Activated T-helper 1 cell treated with anti-CD3 and anti-CD28 coated beads, Interleukin-2, amount 50 U/mL, for 16 hours (primary cell): Measurements from ENCODE around the gene STAT2.
"Not testable (repeated sequence)": the region's sequence is repeated elsewhere in the genome, so short reads cannot be mapped to it uniquely, and the experiment has no call there.

ENCODE experiments used
- DNase-seq, 2 donors: peaks; one replicate each; pipeline ENCODE4 v3.0.0-alpha.2; 2020; ENCODE audit warnings: low read depth in 1 of 2, low spot score in 1 of 2

The STAT2 gene

DNA sequence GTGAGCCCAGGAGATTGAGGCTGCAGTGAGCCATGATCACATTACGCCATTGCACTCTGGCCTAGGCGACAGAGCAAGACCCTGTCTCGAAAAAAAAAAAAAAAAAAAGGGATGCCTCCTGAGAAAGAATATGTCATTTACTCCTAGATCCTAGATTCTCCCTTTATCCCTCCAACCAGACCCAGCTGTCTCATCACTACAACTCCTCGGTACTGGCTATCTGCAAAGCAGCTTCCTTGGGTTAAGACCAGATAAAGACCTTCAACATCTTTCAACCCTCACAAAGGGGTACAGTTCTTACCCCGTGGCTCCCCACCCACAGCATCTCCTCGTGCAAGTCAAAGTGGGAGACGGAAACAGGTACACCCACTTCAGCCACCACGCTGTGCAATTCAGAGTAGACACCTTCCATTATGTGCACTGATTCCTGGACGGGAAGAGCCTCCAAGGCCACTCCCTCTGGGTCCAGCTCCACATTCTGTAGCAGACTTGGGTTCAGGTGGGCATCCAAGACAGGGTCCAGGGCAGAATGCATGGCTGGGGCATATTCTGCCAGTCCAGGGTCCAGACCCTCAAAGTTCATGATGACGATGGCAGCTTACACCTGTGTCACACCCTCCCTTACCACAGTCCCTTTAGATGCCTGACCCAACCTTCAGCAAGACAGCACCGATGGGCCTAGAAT is 27.3 kb downstream of the STAT2 start:
- no peak for DNase-seq

DNA sequence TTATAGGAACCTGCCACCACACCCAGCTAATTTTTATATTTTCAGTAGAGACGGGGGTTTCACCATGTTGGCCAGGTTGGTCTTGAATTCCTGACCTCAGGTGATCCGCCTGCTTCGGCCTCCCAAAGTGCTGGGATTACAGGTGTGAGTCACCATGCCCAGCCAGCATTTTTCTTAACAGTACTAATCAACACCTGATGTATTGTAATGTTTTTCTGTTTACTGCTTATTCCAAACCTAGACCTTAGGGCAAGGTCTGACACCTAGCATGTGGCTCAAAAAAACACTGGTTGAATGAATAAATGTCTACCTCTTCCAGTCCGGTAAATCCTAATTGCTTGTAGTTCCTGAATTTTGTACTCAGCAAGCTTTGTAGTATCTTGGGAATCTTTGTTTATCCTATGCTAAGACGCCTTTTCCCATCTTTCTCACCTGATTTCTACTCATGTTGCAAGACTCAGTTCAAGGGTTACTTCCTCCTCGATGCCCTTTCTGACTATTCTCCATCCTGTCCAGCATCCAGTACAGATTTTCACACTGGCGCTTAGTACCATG is 28.9 kb downstream of the STAT2 start:
- no peak for DNase-seq

GRCh38 chr12:56326533-56326932 is 33.4 kb downstream of the STAT2 start:
- no peak for DNase-seq

GRCh38 chr12:56326126-56326525 is 33.8 kb downstream of the STAT2 start:
- no peak for DNase-seq

DNA sequence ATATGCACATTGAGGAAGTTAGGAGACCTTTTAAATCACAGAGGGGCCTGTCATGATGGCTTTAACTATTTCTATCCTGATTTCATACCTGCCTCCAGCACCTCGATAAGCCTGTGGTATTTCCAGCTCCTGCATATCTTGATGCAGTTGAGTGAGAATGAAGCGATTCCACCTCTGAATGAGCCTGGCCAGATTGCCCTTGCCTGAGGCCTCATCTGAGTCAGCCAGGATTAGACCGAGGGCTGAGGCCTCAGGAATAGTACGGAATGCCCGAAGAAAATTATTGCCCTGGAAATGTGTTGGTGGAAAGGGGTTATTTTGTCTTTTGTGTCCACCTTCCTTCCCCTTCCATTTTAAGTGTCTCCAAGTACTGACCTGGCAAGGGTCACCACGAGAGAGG is 35.7 kb downstream of the STAT2 start:
- DNase-seq = no peak

DNA sequence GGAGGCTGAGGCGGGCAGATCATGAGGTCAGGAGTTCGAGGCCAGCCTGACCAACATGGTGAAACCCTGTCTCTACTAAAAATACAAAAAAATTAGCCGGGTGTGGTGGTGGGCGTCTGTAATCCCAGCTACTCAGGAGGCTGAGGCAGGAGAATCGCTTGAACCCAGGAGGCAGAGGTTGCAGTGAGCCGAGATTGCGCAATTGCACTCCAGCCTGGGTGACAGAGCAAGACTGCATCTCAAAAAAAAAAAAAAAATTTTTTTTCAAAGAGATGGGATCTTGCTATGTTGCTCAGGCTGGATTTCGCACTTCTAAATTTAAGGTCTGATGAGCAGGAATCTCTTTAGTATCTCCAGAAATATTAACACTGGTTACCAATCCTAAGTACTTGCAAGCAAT is 38.3 kb downstream of the STAT2 start:
- DNase-seq = not testable (repeated sequence)

DNA sequence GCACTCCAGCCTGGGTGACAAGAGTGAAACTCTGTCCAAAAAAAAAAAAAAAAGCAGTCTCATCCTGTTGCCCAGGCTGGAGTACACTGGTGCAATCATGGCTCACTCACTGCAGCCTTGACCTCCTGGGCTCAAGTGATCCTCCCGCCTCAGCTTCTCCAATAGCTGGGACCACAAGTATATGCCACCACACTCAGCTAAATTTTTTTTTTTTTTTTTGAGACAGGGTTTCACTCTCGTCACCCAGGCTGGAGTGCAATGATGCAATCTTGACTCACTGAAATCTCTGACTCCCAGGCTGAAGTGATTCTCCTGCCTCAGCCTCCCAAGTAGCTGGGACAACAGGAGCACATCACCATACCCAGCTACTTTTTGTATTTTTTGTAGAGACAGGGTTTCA is 38.9 kb downstream of the STAT2 start:
- DNase-seq = no peak

- no peak for DNase-seq
These were observed 42.2 kb downstream of the STAT2 start for GRCh38 chr12:56317675-56318074.

GRCh38 chr12:56315622-56316473 is 44.1 kb downstream of the STAT2 start, which contains the start of gene CNPY2:
TSS of gene CNPY2 (minus strand) at chr12:56315988. CDS start at chr12:56315217, 771 bp downstream.
- peak; percentile 81 to 83 for DNase-seq

DNA sequence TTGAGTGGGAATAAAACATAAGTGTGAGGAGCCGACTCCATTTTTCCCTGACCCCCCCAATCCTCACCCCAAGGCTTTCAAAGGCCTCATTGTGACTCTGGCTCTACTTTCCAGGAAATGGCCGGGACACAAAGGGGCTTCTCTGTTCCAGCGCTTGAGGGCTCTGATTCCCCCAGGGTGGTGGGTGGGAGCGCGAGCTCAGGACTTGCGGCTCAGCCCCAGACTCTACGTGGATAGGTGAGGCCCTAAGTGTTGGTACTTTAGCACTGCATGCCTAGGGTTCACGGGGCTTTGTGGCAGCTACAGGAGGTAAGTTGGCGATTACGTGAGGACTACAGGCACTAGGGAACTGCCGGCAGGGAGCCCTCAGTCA is 44.7 kb downstream of the STAT2 start:
- DNase-seq = no peak

DNA sequence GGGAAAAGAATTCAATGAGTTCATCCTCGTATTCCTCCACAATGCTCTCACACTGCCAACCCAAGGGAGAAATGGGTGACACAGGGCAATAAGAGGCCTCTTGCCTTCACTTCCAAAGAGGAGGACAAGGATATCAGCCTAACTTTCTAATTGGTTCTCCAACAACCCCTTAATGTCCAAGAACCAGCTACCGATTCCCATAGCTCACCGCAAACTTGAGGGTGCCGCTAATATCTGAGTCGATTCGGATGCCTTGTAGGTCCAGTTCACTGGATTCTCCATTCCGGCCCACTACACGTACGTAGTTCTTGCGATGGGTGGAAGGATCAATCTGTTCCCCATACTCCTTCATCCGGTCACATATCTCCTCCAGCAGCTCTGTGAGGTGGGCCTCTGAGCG is 48.9 kb downstream of the STAT2 start:
- DNase-seq = no peak

- no peak for DNase-seq
These were observed 51.2 kb downstream of the STAT2 start for GRCh38 chr12:56308714-56309113.

GRCh38 chr12:56307221-56307965 is 52.5 kb downstream of the STAT2 start:
- DNase-seq = no peak

DNA sequence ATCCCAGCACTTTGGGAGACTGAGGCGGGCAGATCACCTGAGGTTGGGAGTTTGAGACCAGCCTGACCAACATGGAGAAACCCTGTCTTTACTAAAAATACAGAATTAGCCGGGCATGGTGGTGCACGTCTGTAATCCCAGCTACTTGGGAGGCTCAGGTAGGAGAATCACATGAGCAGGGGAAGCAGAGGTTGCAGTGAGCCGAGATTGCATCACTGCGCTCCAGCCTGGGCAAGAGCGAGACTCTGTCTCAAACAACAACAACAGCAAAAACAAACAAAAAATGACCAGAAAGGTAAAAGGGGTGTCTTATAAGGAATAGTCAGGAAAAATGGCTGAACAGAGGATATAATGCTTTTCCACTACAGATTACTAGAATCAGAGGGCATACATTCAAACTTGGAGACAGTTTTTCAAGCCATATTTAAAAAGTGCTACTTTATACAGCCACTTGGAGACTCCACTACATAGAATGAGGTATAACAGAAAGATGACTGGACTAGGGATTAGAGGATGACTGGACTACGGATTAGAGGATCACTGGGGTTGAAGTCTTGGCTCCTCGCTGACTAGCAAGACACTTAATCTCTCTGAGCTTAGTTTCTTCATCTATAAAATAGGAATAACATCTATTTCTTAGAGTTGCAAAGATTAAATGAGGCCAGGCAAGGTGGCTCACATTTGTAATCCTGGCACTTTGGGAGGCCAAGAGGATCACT is 54.9 kb downstream of the STAT2 start:
- no peak for DNase-seq

GRCh38 chr12:56304276-56304675 is 55.6 kb downstream of the STAT2 start:
- DNase-seq = no peak

DNA sequence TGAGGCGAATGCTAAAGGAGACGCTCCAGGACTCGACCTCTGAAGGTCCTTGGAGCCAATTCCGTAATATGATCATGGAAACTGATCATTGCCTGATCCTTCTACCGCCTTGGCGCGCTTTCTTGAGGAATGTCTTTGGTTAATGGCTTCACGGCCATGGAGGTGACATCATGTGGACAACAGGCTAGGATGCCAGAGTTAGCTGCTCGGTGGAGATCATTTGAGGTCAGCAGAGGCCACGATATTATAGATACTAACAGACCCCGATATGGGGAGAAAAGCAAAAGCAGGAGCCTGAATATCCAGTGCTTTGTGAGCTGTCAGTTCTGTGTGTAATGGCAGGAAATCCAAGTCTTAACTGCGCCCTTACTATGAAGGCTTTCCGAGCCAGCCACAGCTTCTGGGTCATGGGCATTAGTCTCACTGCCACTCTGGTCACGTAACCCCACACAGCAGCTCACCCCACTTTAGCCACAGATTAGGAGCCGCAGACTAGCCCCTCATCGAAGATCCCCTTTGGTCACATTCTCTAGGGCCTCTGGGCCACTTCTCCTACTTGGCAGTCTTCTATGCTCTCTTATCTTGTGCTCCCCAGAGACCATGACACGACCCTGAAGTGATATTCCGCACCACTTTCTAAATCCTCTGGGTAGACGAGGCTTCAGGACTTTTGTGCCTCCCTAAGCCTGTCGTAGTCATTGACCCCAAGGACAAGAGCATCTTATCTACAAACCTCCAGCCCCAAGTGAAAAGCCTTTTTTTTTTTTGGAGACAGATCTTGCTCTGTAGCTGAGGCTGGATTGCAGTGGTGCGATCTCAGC is 59.1 kb downstream of the STAT2 start:
- DNase-seq = no peak

DNA sequence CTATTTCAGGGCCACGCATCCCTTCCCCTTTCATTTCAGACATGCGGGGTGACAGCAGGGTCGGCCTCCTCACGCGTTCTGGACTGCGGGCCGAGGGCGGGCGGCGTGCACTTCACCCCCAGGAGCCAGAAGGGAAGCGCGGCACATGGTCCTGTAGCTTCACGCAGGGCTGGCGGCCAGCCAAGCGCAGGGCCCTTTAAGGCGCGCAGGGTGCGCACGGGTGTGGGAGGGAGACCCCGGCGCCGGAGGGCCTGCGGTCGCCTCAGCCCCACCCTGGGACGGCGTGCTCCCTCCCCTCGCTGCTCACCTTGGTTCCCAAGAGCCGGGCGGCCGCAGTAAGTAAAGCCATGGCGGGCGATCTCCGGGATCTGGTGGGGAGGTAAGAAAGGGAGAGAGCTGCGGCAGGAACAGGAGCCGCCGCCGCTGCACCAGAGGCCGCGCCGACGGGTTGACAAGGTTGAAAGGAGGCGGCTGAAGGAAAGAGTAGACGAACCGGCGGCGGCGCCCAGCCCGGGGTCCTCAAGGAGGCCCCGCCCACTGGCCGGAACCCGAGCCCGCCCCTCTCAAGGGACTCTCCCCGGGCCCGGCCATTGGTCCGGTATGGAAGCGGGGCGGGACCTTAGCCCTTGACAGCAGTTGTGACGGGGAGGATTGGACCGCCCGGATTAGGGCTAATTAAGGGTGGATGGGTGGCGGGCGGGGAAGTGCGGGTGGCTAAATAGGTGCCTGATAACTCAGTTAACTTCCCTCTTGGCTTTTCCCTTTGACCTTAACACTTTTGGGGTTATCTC is 59.9 kb downstream of the STAT2 start, which contains the start of gene CS:
TSS of gene CS (minus strand) at position 478 of the 791 bp plus-strand sequence. CDS start at position 349, 129 bp downstream.
- peak; percentile 95 to 99 for DNase-seq

- peak in 1 of 2 donors; percentile 4 for DNase-seq
These were observed 60.5 kb downstream of the STAT2 start for GRCh38 chr12:56299308-56299852.

DNA sequence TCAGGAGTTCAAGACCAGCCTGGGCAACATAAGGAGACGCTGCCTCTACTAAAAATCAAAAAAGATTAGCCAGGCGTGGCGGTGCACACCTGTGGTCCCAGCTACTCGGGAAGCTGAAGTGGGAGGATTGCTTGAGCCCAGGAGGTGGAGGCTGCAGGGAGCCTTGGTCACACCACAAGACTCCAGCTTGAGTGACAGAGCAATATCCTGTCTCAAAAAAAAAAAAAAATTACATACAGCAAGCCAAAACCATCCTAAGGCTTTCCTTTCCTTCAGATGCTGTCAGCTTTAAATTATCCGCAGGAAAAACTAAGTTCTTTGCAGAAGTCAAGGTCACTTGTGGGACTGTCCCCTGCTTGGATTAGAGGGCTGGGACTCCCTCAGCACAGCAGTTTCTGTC is 61.1 kb downstream of the STAT2 start:
- DNase-seq = no peak
